SK-N-SH treated with all-trans-retinoic acid at 6 μM for 48 hours (cell line): ENCODE measurements around the gene EFNB1.

Experiments used
- ATAC-seq: fragments of 200-7000 bp; cut with Tn5 transposase; 3 replicates; pipeline ENCODE4 v1.9.1; 2020; ENCODE audit warnings: mild to moderate bottlenecking, moderate library complexity
- ARNTL ChIP-seq: fragments of 450-650 bp; formaldehyde crosslinking; IDR thresholded peaks from 2 replicates; pipeline ENCODE4 v1.5.0; 2020; ENCODE audit warnings: low read depth, mild to moderate bottlenecking, moderate library complexity, borderline replicate concordance
- BACH2 ChIP-seq: fragments of 250-450 bp; sonication (Bioruptor Pico); IDR thresholded peaks from 2 replicates; pipeline ENCODE4 v1.9.0; 2021; ENCODE audit warnings: mild to moderate bottlenecking, borderline replicate concordance
- CREB5 ChIP-seq: fragments of 250-450 bp; sonication (Bioruptor Pico); IDR thresholded peaks from 2 replicates; pipeline ENCODE4 v1.5.1; 2020; ENCODE audit warnings: low read depth, mild to moderate bottlenecking, moderate library complexity
- CSDC2 ChIP-seq: fragments of 250-450 bp; sonication (Bioruptor Pico); IDR thresholded peaks from 2 replicates; pipeline ENCODE4 v1.5.0; 2020; ENCODE audit warnings: mild to moderate bottlenecking, moderate library complexity
- ESRRG ChIP-seq: fragments of 250-450 bp; sonication (Bioruptor Pico); IDR thresholded peaks from 2 replicates; pipeline ENCODE4 v1.6.1; 2021; ENCODE audit warnings: mild to moderate bottlenecking
- GLIS3 ChIP-seq: fragments of 250-450 bp; sonication (Bioruptor Pico); IDR thresholded peaks from 2 replicates; pipeline ENCODE4 v1.5.0; 2020; ENCODE audit warnings: mild to moderate bottlenecking, moderate library complexity
- ISL1 ChIP-seq: fragments of 250-450 bp; sonication (Bioruptor Pico); IDR thresholded peaks from 2 replicates; pipeline ENCODE4 v2.1.2; 2022; ENCODE audit warnings: mild to moderate bottlenecking, moderate library complexity
- OSR1 ChIP-seq: fragments of 250-450 bp; sonication (Bioruptor Pico); IDR thresholded peaks from 2 replicates; pipeline ENCODE4 v1.8.0; 2022; ENCODE audit warnings: moderate library complexity, mild to moderate bottlenecking, inconsistent platforms
- PATZ1 ChIP-seq: fragments of 250-450 bp; sonication (Bioruptor Pico); IDR thresholded peaks from 2 replicates; pipeline ENCODE4 v1.8.0; 2020; ENCODE audit warnings: mild to moderate bottlenecking, moderate library complexity, borderline replicate concordance
- POU6F1 ChIP-seq: fragments of 250-450 bp; sonication (Bioruptor Pico); IDR thresholded peaks from 2 replicates; pipeline ENCODE4 v1.8.0; 2021; ENCODE audit warnings: low read depth, mild to moderate bottlenecking, moderate library complexity, borderline replicate concordance
- PPARA ChIP-seq: fragments of 250-450 bp; sonication (Bioruptor Pico); IDR thresholded peaks from 2 replicates; pipeline ENCODE4 v1.5.0; 2020; ENCODE audit warnings: mild to moderate bottlenecking, borderline replicate concordance
- RARB ChIP-seq: fragments of 250-450 bp; sonication (Bioruptor Pico); IDR thresholded peaks from 2 replicates; pipeline ENCODE4 v1.8.0; 2021; ENCODE audit warnings: mild to moderate bottlenecking, moderate library complexity
- SNAI2 ChIP-seq: fragments of 250-450 bp; sonication (Bioruptor Pico); IDR thresholded peaks from 2 replicates; pipeline ENCODE4 v1.5.0; 2020; ENCODE audit warnings: mild to moderate bottlenecking, moderate library complexity
- TCF4 ChIP-seq: fragments of 250-450 bp; sonication (Bioruptor Pico); IDR thresholded peaks from 2 replicates; pipeline ENCODE4 v1.8.0; 2021; ENCODE audit warnings: mild to moderate bottlenecking, moderate library complexity, borderline replicate concordance
- TOX ChIP-seq: fragments of 250-450 bp; sonication (Bioruptor Pico); IDR thresholded peaks from 2 replicates; pipeline ENCODE4 v1.8.0; 2021; ENCODE audit warnings: mild to moderate bottlenecking, moderate library complexity, borderline replicate concordance
- TSHZ2 ChIP-seq: fragments of 250-450 bp; sonication (Bioruptor Pico); IDR thresholded peaks from 2 replicates; pipeline ENCODE4 v1.5.0; 2020; ENCODE audit warnings: mild to moderate bottlenecking, moderate library complexity
- ZC3H10 ChIP-seq: fragments of 250-450 bp; sonication (Bioruptor Pico); IDR thresholded peaks from 2 replicates; pipeline ENCODE4 v1.5.1; 2021; ENCODE audit warnings: mild to moderate bottlenecking, moderate library complexity
- ZFP3 ChIP-seq: fragments of 250-450 bp; sonication (Bioruptor Pico); IDR thresholded peaks from 2 replicates; pipeline ENCODE4 v1.5.0; 2020; ENCODE audit warnings: mild to moderate bottlenecking, moderate library complexity
- ZFP30 ChIP-seq: fragments of 450-650 bp; formaldehyde crosslinking; IDR thresholded peaks from 2 replicates; pipeline ENCODE4 v1.5.0; 2022; ENCODE audit warnings: mild to moderate bottlenecking, moderate library complexity
- ZNF565 ChIP-seq: fragments of 450-650 bp; formaldehyde crosslinking; conservative IDR thresholded peaks from 2 replicates; pipeline ENCODE4 v1.5.0; 2020; ENCODE audit warnings: low read depth, mild to moderate bottlenecking, moderate library complexity
- ZNF8 ChIP-seq: fragments of 450-650 bp; formaldehyde crosslinking; IDR thresholded peaks from 2 replicates; pipeline ENCODE4 v1.5.0; 2020; ENCODE audit warnings: mild to moderate bottlenecking, moderate library complexity

EFNB1 gene

GRCh38 chrX:68868902-68869800, 40.3 kb downstream of the EFNB1 start (continued):
- TF ChIP-seq ESRRG (no peak), ARNTL (CRISPR knock-in tag) (no peak), ZFP3 (CRISPR knock-in tag) (no peak), PATZ1 (no peak), BACH2 (no peak), RARB (no peak)
- TF ChIP-seq, all 23 proteins: peak for 0

GRCh38 chrX:68870357-68870756, 41.5 kb downstream of the EFNB1 start:
- no peak for TF ChIP-seq ZFP30 (CRISPR knock-in tag)
- TF ChIP-seq CSDC2 (CRISPR knock-in tag) = no peak
- no peak for TF ChIP-seq ZNF565
- no peak for TF ChIP-seq TCF4 (CRISPR knock-in tag)
- no peak for TF ChIP-seq OSR1 (CRISPR knock-in tag)
- no peak for TF ChIP-seq POU6F1 (CRISPR knock-in tag)
- no peak for TF ChIP-seq TSHZ2
- TF ChIP-seq ZNF8 = no peak
- no peak for TF ChIP-seq ZC3H10 (CRISPR knock-in tag)
- no peak for TF ChIP-seq ESRRG
- no peak for TF ChIP-seq PATZ1
- TF ChIP-seq SNAI2 = no peak
- TF ChIP-seq TOX (CRISPR knock-in tag) = no peak
- no peak for ATAC-seq

- ATAC-seq = no peak
- TF ChIP-seq GLIS3 (CRISPR knock-in tag) (no peak), PPARA (CRISPR knock-in tag) (no peak), TOX (CRISPR knock-in tag) (no peak), CREB5 (CRISPR knock-in tag) (no peak), ZFP30 (CRISPR knock-in tag) (no peak), ARNTL (CRISPR knock-in tag) (no peak), ESRRG (no peak), SNAI2 (no peak), POU6F1 (CRISPR knock-in tag) (no peak), ZNF8 (no peak), TCF4 (CRISPR knock-in tag) (no peak), ISL1 (CRISPR knock-in tag) (no peak), TSHZ2 (no peak), CSDC2 (CRISPR knock-in tag) (no peak)
Measured at GRCh38 chrX:68872171-68872570, 43.4 kb downstream of the EFNB1 start.
